Fibroblast of lung (primary cell): ENCODE measurements around the gene TXNL4B. TPM values are rescaled to one million over a fixed set of nuclear protein-coding genes. Genes with fewer than 3 reads are reported as not detected.

Experiments
- DNase-seq, 2 donors: peaks; one replicate each; pipeline versions ENCODE4 v3.0.0 to v3.0.0-alpha.2; 2010; ENCODE audit warnings: low read depth in 2 of 2
- H2AFZ ChIP-seq: 2 replicates; pipeline ENCODE4 v1.5.1; 2012; ENCODE audit warnings: low read length, control low read depth, inconsistent platforms
- H3K27ac ChIP-seq: 2 replicates; pipeline ENCODE4 v1.5.1; 2011; ENCODE audit warnings: low read length, control low read depth; ENCODE audit not compliant: insufficient read depth
- H3K27me3 ChIP-seq: 2 replicates; pipeline ENCODE4 v1.5.1; 2011; ENCODE audit warnings: mild to moderate bottlenecking, low read length; ENCODE audit not compliant: control insufficient read depth, insufficient read depth
- H3K36me3 ChIP-seq: 2 replicates; pipeline ENCODE4 v1.5.1; 2011; ENCODE audit warnings: low read length; ENCODE audit not compliant: control insufficient read depth, insufficient read depth
- H3K4me1 ChIP-seq: 2 replicates; pipeline ENCODE4 v1.5.1; 2011; ENCODE audit warnings: low read length; ENCODE audit not compliant: control insufficient read depth, insufficient read depth; ENCODE audit errors: extremely low read depth
- H3K4me2 ChIP-seq: 2 replicates; pipeline ENCODE4 v1.5.1; 2011; ENCODE audit warnings: low read length, control low read depth; ENCODE audit not compliant: insufficient read depth; ENCODE audit errors: extremely low read depth
- H3K4me3 ChIP-seq, 4 experiments: fragments of 200-600 bp in 1 of 4; sonication (generic) in 1 of 4; replicated peaks in 1 of 4; 2 replicates each; pipeline ENCODE4 v1.5.1; 2011 to 2016; ENCODE audit warnings: low read length in 4 of 4, low read depth in 3 of 4, mild to moderate bottlenecking in 3 of 4, control low read depth in 2 of 4, inconsistent platforms in 1 of 4, mixed read lengths in 1 of 4; ENCODE audit not compliant: insufficient read depth in 1 of 4; ENCODE audit errors: control extremely low read depth in 1 of 4
- H3K79me2 ChIP-seq: 2 replicates; pipeline ENCODE4 v1.5.1; 2012; ENCODE audit warnings: mild to moderate bottlenecking, low read length, inconsistent platforms; ENCODE audit not compliant: control insufficient read depth, insufficient read depth
- H3K9ac ChIP-seq: 2 replicates; pipeline ENCODE4 v1.5.1; 2011; ENCODE audit warnings: mild to moderate bottlenecking, low read length, control low read depth; ENCODE audit not compliant: insufficient read depth
- H3K9me3 ChIP-seq: 2 replicates; pipeline ENCODE4 v1.5.1; 2012; ENCODE audit warnings: low read depth, low read length; ENCODE audit not compliant: control insufficient read depth, insufficient read depth
- H4K20me1 ChIP-seq: 2 replicates; pipeline ENCODE4 v1.5.1; 2011; ENCODE audit warnings: low read length; ENCODE audit not compliant: control insufficient read depth, insufficient read depth; ENCODE audit errors: extremely low read depth
- CTCF ChIP-seq, 2 donors: IDR thresholded peaks in 1 of 2; conservative IDR thresholded peaks in 1 of 2; 1 replicate in 1 of 2; 2 replicates in 1 of 2; pipeline ENCODE4 v1.5.1; 2011 to 2012; ENCODE audit warnings: low read length in 2 of 2, control low read depth in 1 of 2, inconsistent platforms in 1 of 2, low read depth in 1 of 2, mild to moderate bottlenecking in 1 of 2
- EZH2 ChIP-seq: IDR thresholded peaks from 2 replicates; pipeline ENCODE4 v1.5.1; 2012; ENCODE audit warnings: low read length, control low read depth, mild to moderate bottlenecking; ENCODE audit errors: missing control alignments
- polyA plus RNA-seq, 2 donors: library from polyadenylated mRNA; depleted of rRNA in 1 of 2; stranded (reverse) in 1 of 2; unstranded in 1 of 2; fragments of >200 nt; gene quantifications; 2 replicates each; pipeline ENCODE4 v1.2.1, GENCODE V29; 2011 to 2012; ENCODE audit warnings: missing spikeins in 1 of 2
- total RNA-seq: library from RNA; depleted of rRNA; stranded (reverse); fragments of >200 nt; gene quantifications from 2 replicates; pipeline ENCODE4 v1.2.1, GENCODE V29; 2014

Gene TXNL4B
- total and polyA plus RNA-seq, 2 donors (not counting 1 experiment from before 2014, with no cell fraction given): 8.3 to 14.5 TPM

- no peak overlapping the region for H3K27ac ChIP-seq
- TF ChIP-seq CTCF (conservative IDR thresholded peaks at IDR 0.05 in 1 of 2, IDR thresholded peaks at IDR 0.05 in 1 of 2; ENCODE audit: low read depth in 1 of 2, low read length in 2 of 2): no peak
- no peak for TF ChIP-seq EZH2
- no peak overlapping the region for H2AFZ ChIP-seq
- H3K27me3 ChIP-seq: no peaks in the 10 kb centered on the region
- no peaks in the 10 kb centered on the region for H3K36me3 ChIP-seq
- H3K4me2 ChIP-seq: no peak overlapping the region
- no peaks in the 10 kb centered on the region for H4K20me1 ChIP-seq
- H3K4me3 ChIP-seq: no peak overlapping the region
- H3K9me3 ChIP-seq: no peaks in the 10 kb centered on the region
- no peak for DNase-seq
- H3K79me2 ChIP-seq: no peaks in the 10 kb centered on the region
- H3K4me1 ChIP-seq: peaks cover 3% of the 10 kb centered on the region
- no peak overlapping the region for H3K9ac ChIP-seq
Measured at GRCh38 chr16:72122916-72123315, 29.5 kb upstream of the TXNL4B start.

GRCh38 chr16:72122308-72122707 lies 28.9 kb upstream of the TXNL4B start:
- H3K36me3 ChIP-seq: no peaks in the 10 kb centered on the region

GRCh38 chr16:72120026-72120425 lies 26.6 kb upstream of the TXNL4B start:
- TF ChIP-seq CTCF (conservative IDR thresholded peaks at IDR 0.05 in 1 of 2, IDR thresholded peaks at IDR 0.05 in 1 of 2; ENCODE audit: low read depth in 1 of 2, low read length in 2 of 2) (no peak), EZH2 (no peak)
- no peaks in the 10 kb centered on the region for H3K27me3 ChIP-seq
- no peaks in the 10 kb centered on the region for H4K20me1 ChIP-seq
- no peak overlapping the region for H3K4me2 ChIP-seq
- H2AFZ ChIP-seq: no peak overlapping the region
- H3K79me2 ChIP-seq: no peaks in the 10 kb centered on the region
- H3K36me3 ChIP-seq: no peaks in the 10 kb centered on the region
- no peak overlapping the region for H3K9ac ChIP-seq
- H3K27ac ChIP-seq: no peak overlapping the region
- no peak overlapping the region for H3K4me3 ChIP-seq
- no peaks in the 10 kb centered on the region for H3K9me3 ChIP-seq
- H3K4me1 ChIP-seq: peaks cover under 1% of the 10 kb centered on the region
- DNase-seq: no peak

More at GRCh38 chr16:72122308-72122707, 28.9 kb upstream of the TXNL4B start:
- H3K4me1 ChIP-seq: peaks cover 3% of the 10 kb centered on the region
- H3K27ac ChIP-seq: no peak overlapping the region
- no peaks in the 10 kb centered on the region for H3K9me3 ChIP-seq
- H2AFZ ChIP-seq: no peak overlapping the region
- H3K79me2 ChIP-seq: no peaks in the 10 kb centered on the region
- no peak for TF ChIP-seq CTCF (conservative IDR thresholded peaks at IDR 0.05 in 1 of 2, IDR thresholded peaks at IDR 0.05 in 1 of 2; ENCODE audit: low read depth in 1 of 2, low read length in 2 of 2)
- no peak for TF ChIP-seq EZH2
- H3K4me3 ChIP-seq: no peak overlapping the region
- H4K20me1 ChIP-seq: no peaks in the 10 kb centered on the region
- H3K9ac ChIP-seq: no peak overlapping the region
- no peak for DNase-seq
- H3K4me2 ChIP-seq: no peak overlapping the region
- no peaks in the 10 kb centered on the region for H3K27me3 ChIP-seq
